AG04450 (cell line): ENCODE data around the gene POR. TPM values are rescaled to one million over a fixed set of nuclear protein-coding genes. Genes with fewer than 3 reads are reported as not detected.
"Not testable (repeated sequence)": the region's sequence is repeated elsewhere in the genome, so short reads cannot be mapped to it uniquely, and the experiment has no call there.

Experiments
- CTCF ChIA-PET: fragments of 300-600, 350-600 bp; formaldehyde crosslinking; extraction: SDS; loops from one replicate; lab custom pipeline; 2022; ENCODE audit warnings: antibody characterized with exemption, inconsistent platforms; lab: Charles Lee
- POLR2A ChIA-PET: fragments of 350-600 bp; formaldehyde crosslinking; extraction: SDS; loops from one replicate; lab custom pipeline; 2021; ENCODE audit warnings: antibody characterized with exemption, inconsistent platforms; lab: Yijun Ruan, JAX
- DNase-seq: peaks from one replicate; pipeline ENCODE4 v3.0.0-alpha.2; 2011; ENCODE audit warnings: low read depth, low spot score
- H3K27ac ChIP-seq: one replicate; pipeline ENCODE4 v1.5.1; 2012; ENCODE audit warnings: low read depth, low read length, control low read depth
- H3K27me3 ChIP-seq: one replicate; pipeline ENCODE4 v1.6.0; 2012; ENCODE audit warnings: low read length; ENCODE audit not compliant: control insufficient read depth, insufficient read depth
- H3K4me3 ChIP-seq: 2 replicates; pipeline ENCODE4 v1.5.1; 2011; ENCODE audit warnings: mild to moderate bottlenecking, low read depth, low read length, control low read depth
- H3K9me3 ChIP-seq: 2 replicates; pipeline ENCODE4 v1.5.1; 2012; ENCODE audit warnings: low read length; ENCODE audit not compliant: control insufficient read depth, insufficient read depth
- polyA plus RNA-seq: library from polyadenylated mRNA; depleted of rRNA; stranded (reverse); fragments of >200 nt; gene quantifications from 2 replicates; pipeline ENCODE4 v1.2.3, GENCODE V29; 2011
- TF ChIP-seq, protein P1 (sequence below): IDR thresholded peaks from 2 replicates; pipeline ENCODE4 v1.5.1; 2011; ENCODE audit warnings: low read depth, low read length, control low read depth, inconsistent platforms

Gene POR
- polyA plus RNA-seq, 1 experiment, result 39.0 TPM

DNA sequence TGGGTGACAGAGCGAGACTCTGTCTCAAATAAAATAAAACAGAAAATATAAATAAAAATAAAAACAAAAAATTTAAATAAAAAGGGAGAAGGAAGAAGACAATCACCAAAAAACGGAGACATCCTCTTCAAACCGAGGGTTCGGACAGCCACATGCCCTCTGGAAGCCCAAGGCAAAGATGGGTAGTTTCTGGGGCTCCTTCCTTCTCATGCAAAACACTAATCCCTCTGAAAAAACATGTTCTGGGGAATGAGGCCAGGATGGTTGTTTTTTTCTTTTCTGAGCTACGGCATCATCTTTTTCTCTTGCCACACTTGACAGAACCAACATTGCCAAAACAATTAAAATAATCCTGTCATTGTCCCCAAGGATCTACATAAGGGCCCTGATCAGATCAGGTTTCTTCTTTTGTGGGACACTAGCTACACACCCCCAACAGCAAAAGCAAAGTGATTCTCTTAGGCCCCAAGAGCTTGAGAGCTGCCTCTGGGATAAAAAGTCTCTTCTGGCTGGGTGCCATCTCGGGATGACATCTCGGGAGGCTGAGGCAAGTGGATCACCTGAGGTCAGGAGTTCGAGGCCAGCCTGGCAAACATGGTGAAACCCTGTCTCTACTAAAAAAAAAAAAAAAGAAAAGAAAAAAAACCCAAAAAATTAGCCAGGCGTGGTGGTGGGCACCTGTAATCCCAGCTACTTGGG lies 14.2 kb upstream of the POR start:
- POLR2A ChIA-PET, result no interaction called here
- peaks cover 3% of the 10 kb centered on the region for H3K27me3 ChIP-seq
- CTCF ChIA-PET, result interaction anchor here (0.7 to 1.4 kb wide), 2 partner anchors 114 to 119 kb away, joined by 3 to 4 read pairs; no protein-coding TSS in a partner anchor

DNA sequence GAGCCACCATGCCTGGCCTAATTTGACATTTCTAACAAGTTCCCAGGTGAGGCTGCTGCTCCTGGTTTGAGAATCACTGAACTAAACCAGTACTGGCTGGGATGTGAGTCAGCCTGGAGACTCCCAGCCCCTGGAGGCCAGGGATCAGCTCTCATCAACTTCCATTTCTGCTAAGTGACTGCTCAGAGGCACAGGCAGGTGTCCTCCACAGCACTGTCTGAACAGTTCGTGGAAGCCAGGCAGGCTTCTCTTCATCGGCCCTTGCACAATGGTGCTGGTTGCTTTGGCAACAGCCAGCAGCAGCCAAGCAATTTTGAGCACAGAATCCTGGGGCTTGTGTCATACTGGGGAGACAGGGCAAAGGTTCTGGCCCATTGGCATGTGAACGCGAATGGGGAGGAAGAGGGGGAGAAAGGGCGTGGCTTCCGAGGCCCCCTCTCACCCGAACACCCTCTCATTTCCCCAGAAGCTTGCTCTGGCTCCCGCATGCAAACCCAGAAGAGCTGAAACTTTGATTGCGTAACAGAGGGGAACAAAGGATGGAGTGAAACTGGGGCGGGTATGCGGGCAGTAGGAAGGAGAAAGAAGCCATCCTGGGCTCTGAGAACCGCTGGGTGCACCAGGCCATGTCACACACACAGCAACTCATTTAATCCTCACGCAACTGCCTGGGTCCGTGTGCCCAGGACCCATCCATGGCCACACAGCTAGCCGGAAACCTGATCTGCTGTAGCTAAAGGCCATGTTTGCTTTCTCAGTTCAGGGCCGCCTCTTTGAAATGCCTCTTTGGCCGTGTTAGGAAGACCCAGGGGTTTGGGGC lies 9.0 kb upstream of the POR start:
- POLR2A ChIA-PET, result interaction anchor here (0.6 to 1.0 kb wide), 2 partner anchors 9 to 16 kb away, joined by 4 read pairs; partner anchors contain the start of gene POR
- CTCF ChIA-PET, result no interaction called here

More for the DNA sequence above, 14.2 kb upstream of the POR start:
- Histone ChIP-seq H3K9me3 (no peaks in the 10 kb centered on the region), H3K4me3 (no peak overlapping the region), H3K27ac (no peak overlapping the region)
- TF ChIP-seq, protein P1, sequence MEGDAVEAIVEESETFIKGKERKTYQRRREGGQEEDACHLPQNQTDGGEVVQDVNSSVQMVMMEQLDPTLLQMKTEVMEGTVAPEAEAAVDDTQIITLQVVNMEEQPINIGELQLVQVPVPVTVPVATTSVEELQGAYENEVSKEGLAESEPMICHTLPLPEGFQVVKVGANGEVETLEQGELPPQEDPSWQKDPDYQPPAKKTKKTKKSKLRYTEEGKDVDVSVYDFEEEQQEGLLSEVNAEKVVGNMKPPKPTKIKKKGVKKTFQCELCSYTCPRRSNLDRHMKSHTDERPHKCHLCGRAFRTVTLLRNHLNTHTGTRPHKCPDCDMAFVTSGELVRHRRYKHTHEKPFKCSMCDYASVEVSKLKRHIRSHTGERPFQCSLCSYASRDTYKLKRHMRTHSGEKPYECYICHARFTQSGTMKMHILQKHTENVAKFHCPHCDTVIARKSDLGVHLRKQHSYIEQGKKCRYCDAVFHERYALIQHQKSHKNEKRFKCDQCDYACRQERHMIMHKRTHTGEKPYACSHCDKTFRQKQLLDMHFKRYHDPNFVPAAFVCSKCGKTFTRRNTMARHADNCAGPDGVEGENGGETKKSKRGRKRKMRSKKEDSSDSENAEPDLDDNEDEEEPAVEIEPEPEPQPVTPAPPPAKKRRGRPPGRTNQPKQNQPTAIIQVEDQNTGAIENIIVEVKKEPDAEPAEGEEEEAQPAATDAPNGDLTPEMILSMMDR, result no peak
- DNase-seq, result no peak

DNA sequence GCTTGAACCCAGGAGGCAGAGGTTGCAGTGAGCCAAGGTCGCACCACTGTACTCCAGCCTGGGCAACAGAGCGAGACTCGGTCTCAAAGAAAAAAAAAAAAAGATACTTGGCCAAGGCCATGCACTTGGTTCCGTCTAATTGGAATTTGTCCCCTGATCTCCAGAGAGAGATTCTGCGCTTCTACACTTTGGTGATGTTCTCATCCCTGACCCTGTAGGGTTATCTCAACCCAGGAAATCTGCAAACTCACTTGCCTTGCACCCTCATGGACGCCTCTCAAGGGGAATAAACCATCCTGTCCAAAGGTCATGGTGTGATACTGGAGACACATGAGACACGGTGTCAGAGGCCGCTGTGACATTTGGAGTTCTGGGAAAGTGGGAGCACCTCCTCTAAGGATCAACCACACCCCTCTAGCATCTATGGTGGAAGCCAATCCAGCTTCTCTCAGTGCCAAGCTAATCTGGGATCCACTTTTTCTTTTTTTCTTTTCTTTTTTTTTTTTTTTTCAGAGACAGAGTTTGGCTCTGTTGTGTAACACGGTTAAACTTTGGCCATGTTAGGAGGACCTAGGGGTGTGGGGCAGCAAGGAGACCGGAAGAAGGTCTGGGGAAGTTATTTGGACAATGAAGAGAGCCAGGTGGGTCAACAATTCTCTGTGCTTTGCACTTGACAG lies 7.8 kb upstream of the POR start:
- TF ChIP-seq, protein P1, result no peak
- no peak for DNase-seq
- no peak overlapping the region for H3K27ac ChIP-seq
- ChIA-PET CTCF (no interaction called here), POLR2A (no interaction called here)
- H3K4me3 ChIP-seq, result no peak overlapping the region
- H3K9me3 ChIP-seq, result no peaks in the 10 kb centered on the region
- H3K27me3 ChIP-seq, result no peaks in the 10 kb centered on the region

More for the DNA sequence above, 9.0 kb upstream of the POR start:
- Histone ChIP-seq H3K27ac (no peak overlapping the region), H3K27me3 (no peaks in the 10 kb centered on the region), H3K9me3 (no peaks in the 10 kb centered on the region), H3K4me3 (no peak overlapping the region)
- TF ChIP-seq, protein P1, result no peak
- no peak for DNase-seq

DNA sequence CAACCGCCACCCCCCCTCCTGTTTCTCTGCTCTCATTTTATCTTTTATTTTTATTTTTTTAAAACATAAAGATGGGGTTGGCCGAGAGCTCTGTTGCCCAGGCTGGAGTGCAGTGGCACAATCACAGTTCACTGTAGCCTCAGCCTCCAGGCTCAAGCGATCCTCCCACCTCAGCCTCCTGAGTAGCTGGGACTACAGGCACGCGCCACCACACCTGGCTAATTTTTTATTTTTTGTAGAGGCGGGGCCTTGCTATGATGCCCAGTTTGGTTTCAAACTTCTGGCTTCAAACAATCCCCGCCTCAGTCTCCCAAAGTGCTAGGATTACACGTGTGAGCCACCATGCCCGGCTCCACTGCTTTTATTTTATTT lies 7.3 kb upstream of the POR start:
- H3K27me3 ChIP-seq, POLR2A ChIA-PET, H3K27ac ChIP-seq, H3K4me3 ChIP-seq, CTCF ChIA-PET, DNase-seq, H3K9me3 ChIP-seq: not testable (repeated sequence)

DNA sequence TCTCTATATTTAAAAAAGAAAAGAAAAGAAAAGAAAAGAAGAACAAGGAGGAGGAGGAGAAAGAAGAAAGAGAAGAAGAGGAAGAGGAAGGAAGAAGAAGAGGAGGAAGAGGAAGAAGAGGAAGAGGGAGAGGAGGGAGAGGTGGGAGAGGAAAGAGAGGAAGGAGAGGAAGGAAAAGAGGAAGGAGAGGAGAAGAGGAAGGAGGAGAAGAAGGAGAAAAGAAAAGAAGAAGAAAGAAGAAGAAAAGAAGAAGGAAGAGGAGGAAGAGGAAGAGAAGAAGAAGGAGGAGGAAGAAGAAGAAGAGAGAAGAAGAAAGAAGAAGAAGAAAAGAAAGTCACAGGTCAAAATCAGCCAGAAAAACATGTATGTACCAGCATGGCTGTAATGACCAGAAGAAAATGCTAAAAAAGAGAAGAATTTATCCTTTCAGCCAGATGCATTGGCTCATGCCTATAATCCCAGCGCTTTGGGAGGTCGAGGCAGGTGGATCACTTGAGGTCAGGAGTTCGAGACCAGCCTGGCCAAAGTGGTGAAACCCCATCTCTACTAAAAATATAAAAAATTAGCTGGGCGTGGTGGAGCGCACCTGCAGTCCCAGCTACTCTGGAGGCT lies 5.3 kb upstream of the POR start:
- Histone ChIP-seq H3K9me3 (no peaks in the 10 kb centered on the region; the same call in 1 of the 2 replicates), H3K4me3 (no peak overlapping the region), H3K27me3 (no peaks in the 10 kb centered on the region), H3K27ac (no peak overlapping the region)
- DNase-seq, result no peak
- CTCF ChIA-PET, result no interaction called here
- POLR2A ChIA-PET, result no interaction called here
- TF ChIP-seq, protein P1, result no peak

DNA sequence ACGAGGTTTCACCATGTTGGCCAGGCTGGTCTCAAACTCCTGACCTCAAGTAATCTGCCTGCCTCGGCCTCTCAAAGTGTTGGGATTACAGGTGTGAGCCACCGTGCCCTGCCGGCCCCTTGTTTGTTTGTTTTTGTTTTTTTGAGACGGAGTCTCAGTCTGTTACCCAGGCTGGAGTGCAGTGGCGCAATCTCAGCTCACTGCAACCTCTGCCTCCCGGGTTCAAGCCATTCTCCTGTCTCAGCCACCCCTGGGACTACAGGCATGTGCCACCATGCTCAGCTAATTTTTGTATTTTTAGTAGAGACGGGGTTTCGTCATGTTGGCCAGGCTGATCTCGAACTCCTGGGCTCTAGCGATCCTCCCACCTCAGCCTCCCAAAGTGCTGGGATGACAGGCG lies 3.8 kb upstream of the POR start:
- DNase-seq, H3K27me3 ChIP-seq, POLR2A ChIA-PET, H3K9me3 ChIP-seq, H3K4me3 ChIP-seq, CTCF ChIA-PET, H3K27ac ChIP-seq: not testable (repeated sequence)
